HepG2 (cell line): ENCODE results near the gene ARL2. TPM values are rescaled to one million over a fixed set of nuclear protein-coding genes. Genes with fewer than 3 reads are reported as not detected.

Experiments
- GABPB1 ChIP-seq: IDR thresholded peaks from 2 replicates; pipeline ENCODE4 v1.6.1; 2016; ENCODE audit warnings: mild to moderate bottlenecking, missing genetic modification reagents, moderate library complexity, missing compliant biosample characterization
- GTF2F1 ChIP-seq: fragments of 150-350 bp; IDR thresholded peaks from 2 replicates; pipeline ENCODE4 v1.6.1; 2014; ENCODE audit warnings: low read length
- HIC2 ChIP-seq: sonication (generic); formaldehyde crosslinking; IDR thresholded peaks from 2 replicates; pipeline ENCODE4 v1.9.0; 2022; ENCODE audit warnings: low read depth, missing genetic modification reagents
- HOXA9 ChIP-seq: sonication (generic); formaldehyde crosslinking; IDR thresholded peaks from 2 replicates; pipeline ENCODE4 v1.8.1; 2022; ENCODE audit warnings: missing genetic modification reagents, mild to moderate bottlenecking, moderate library complexity, borderline replicate concordance
- KLF13 ChIP-seq: sonication (generic); formaldehyde crosslinking; IDR thresholded peaks from 2 replicates; pipeline ENCODE4 v1.4.0; 2020; ENCODE audit warnings: mild to moderate bottlenecking, missing genetic modification reagents
- NFRKB ChIP-seq: fragments of 450-650 bp; IDR thresholded peaks from 2 replicates; pipeline ENCODE4 v1.6.1; 2017
- RERE ChIP-seq: IDR thresholded peaks from 2 replicates; pipeline ENCODE4 v1.6.1; 2016; ENCODE audit warnings: low read depth, missing genetic modification reagents, missing compliant biosample characterization
- RFX3 ChIP-seq: IDR thresholded peaks from 2 replicates; pipeline ENCODE4 v1.6.1; 2016; ENCODE audit warnings: missing biosample characterization, missing genetic modification reagents
- SIN3B ChIP-seq: fragments of 150-350 bp; IDR thresholded peaks from 2 replicates; pipeline ENCODE4 v1.6.1; 2014; ENCODE audit warnings: low read length
- SOX6 ChIP-seq, 2 experiments: fragments of 450-650 bp in 1 of 2; sonication (generic) in 1 of 2; formaldehyde crosslinking in 1 of 2; IDR thresholded peaks; 2 replicates each; pipeline versions ENCODE4 v1.4.0 to v1.6.1; 2017 to 2020; ENCODE audit warnings: antibody characterized with exemption in 1 of 2, mild to moderate bottlenecking in 1 of 2, missing genetic modification reagents in 1 of 2
- TCF7L2 ChIP-seq: IDR thresholded peaks from 2 replicates; pipeline ENCODE4 v1.6.1; 2011; ENCODE audit warnings: mild to moderate bottlenecking, low read depth, low read length, moderate library complexity
- ZFP36L1 ChIP-seq: sonication (generic); formaldehyde crosslinking; IDR thresholded peaks from 2 replicates; pipeline ENCODE4 v1.8.0; 2022; ENCODE audit warnings: mild to moderate bottlenecking, missing genetic modification reagents, moderate library complexity
- ZNF12 ChIP-seq: sonication (generic); formaldehyde crosslinking; IDR thresholded peaks from 2 replicates; pipeline ENCODE4 v1.5.0; 2020; ENCODE audit warnings: missing genetic modification reagents
- ZNF335 ChIP-seq: sonication (generic); formaldehyde crosslinking; IDR thresholded peaks from 2 replicates; pipeline ENCODE4 v1.4.0; 2020; ENCODE audit warnings: missing genetic modification reagents
- ZNF33A ChIP-seq: sonication (generic); formaldehyde crosslinking; IDR thresholded peaks from 2 replicates; pipeline ENCODE4 v1.5.1; 2020; ENCODE audit warnings: missing genetic modification reagents, mild to moderate bottlenecking, moderate library complexity, borderline replicate concordance
- ZNF557 ChIP-seq: sonication (generic); formaldehyde crosslinking; IDR thresholded peaks from 2 replicates; pipeline ENCODE4 v1.4.0; 2020; ENCODE audit warnings: missing genetic modification reagents
- ZNF580 ChIP-seq: IDR thresholded peaks from 2 replicates; pipeline ENCODE4 v1.6.1; 2016; ENCODE audit warnings: low read depth, borderline replicate concordance
- ZNF740 ChIP-seq: sonication (generic); formaldehyde crosslinking; IDR thresholded peaks from 2 replicates; pipeline ENCODE4 v1.4.0; 2020; ENCODE audit warnings: missing genetic modification reagents
- ZNF75D ChIP-seq: sonication (generic); formaldehyde crosslinking; IDR thresholded peaks from 2 replicates; pipeline ENCODE4 v1.8.1; 2023; ENCODE audit warnings: missing genetic modification reagents, mild to moderate bottlenecking, borderline replicate concordance
- ZNF782 ChIP-seq: sonication (generic); formaldehyde crosslinking; IDR thresholded peaks from 2 replicates; pipeline ENCODE4 v1.4.0; 2020; ENCODE audit warnings: missing genetic modification reagents, mild to moderate bottlenecking, borderline replicate concordance
- ZNF878 ChIP-seq: sonication (generic); formaldehyde crosslinking; IDR thresholded peaks from 2 replicates; pipeline ENCODE4 v1.8.1; 2023; ENCODE audit warnings: mild to moderate bottlenecking, missing genetic modification reagents, moderate library complexity
- ZSCAN20 ChIP-seq: sonication (generic); formaldehyde crosslinking; IDR thresholded peaks from 2 replicates; pipeline ENCODE4 v1.4.0; 2020; ENCODE audit warnings: missing genetic modification reagents, mild to moderate bottlenecking, borderline replicate concordance
- polyA plus RNA-seq, 8 experiments: library from polyadenylated mRNA; depleted of rRNA in 3 of 8; stranded (reverse) in 7 of 8; unstranded in 1 of 8; fragments of >200 nt; fragmentation: Illumina TruSeq in 4 of 8; extraction: Trizol in 4 of 8; gene quantifications; 2 replicates each; pipeline versions ENCODE4 v1.2.1 to v1.2.3, GENCODE V29; 2011 to 2016; ENCODE audit warnings: low read depth in 4 of 8, missing spikeins in 1 of 8, mixed read lengths in 1 of 8; ENCODE audit not compliant: insufficient read depth in 1 of 8
- total RNA-seq, 5 experiments: library from RNA; depleted of rRNA; stranded (reverse); fragments of >200 nt; fragmentation: Illumina TruSeq; extraction: Trizol; gene quantifications; 2 replicates each; pipeline ENCODE4 v1.2.3, GENCODE V29; 2016; ENCODE audit warnings: low read depth in 1 of 5

Gene ARL2
- total and polyA plus RNA-seq, 2 of the 13 experiments (the other 11 are each of a cell fraction or from before 2014, with no cell fraction given): 82.9 to 84.4 TPM

- no peak for TF ChIP-seq KLF13
- no peak for TF ChIP-seq GTF2F1
- TF ChIP-seq ZFP36L1: no peak
- TF ChIP-seq ZNF12 (CRISPR knock-in tag): peak; percentile 62; the same call in 1 of the 2 replicates
- TF ChIP-seq NFRKB: no peak
- TF ChIP-seq ZNF782: no peak
- TF ChIP-seq HOXA9 (CRISPR knock-in tag): no peak
- no peak; the same call in 1 of the 2 replicates for TF ChIP-seq GABPB1 (CRISPR knock-in tag)
- no peak for TF ChIP-seq ZNF75D (CRISPR knock-in tag)
- TF ChIP-seq SOX6 (IDR thresholded peaks at IDR 0.05): no peak
- no peak; the same call in 1 of the 2 replicates for TF ChIP-seq SOX6 (CRISPR knock-in tag; IDR thresholded peaks at IDR 0.05)
- TF ChIP-seq ZNF33A (CRISPR knock-in tag): no peak
- no peak for TF ChIP-seq SIN3B
- TF ChIP-seq ZNF878 (CRISPR knock-in tag): no peak
- TF ChIP-seq HIC2 (CRISPR knock-in tag): no peak
- no peak for TF ChIP-seq ZNF557
- no peak for TF ChIP-seq ZNF580 (CRISPR knock-in tag)
- no peak for TF ChIP-seq ZNF335 (CRISPR knock-in tag)
- TF ChIP-seq RFX3: no peak
- TF ChIP-seq ZSCAN20 (CRISPR knock-in tag): no peak
- no peak for TF ChIP-seq ZNF740 (CRISPR knock-in tag)
- TF ChIP-seq RERE (CRISPR knock-in tag): no peak
- no peak for TF ChIP-seq TCF7L2
These were observed 15.1 kb upstream of the ARL2 start (continued) for GRCh38 chr11:64998690-64999431.
